Measurements from ENCODE around the gene TNFSF18.
"Not testable (repeated sequence)": the region's sequence is repeated elsewhere in the genome, so short reads cannot be mapped to it uniquely, and the experiment has no call there.

Gene TNFSF18

GRCh38 chr1:173050865-173051264 is at the start of gene TNFSF18:
Gene TNFSF18, minus strand, starts transcription at chr1:173050941. Its CDS starts 45 bp downstream, at chr1:173050896.
- no peak for DNase-seq

GRCh38 chr1:173099166-173099565 is 48.4 kb upstream of the TNFSF18 start:
- DNase-seq: no peak

GRCh38 chr1:173098117-173098516 is 47.4 kb upstream of the TNFSF18 start:
- DNase-seq: no peak

- DNase-seq: no peak
Observed at GRCh38 chr1:173097001-173097400, 46.3 kb upstream of the TNFSF18 start.

GRCh38 chr1:173095632-173096031 is 44.9 kb upstream of the TNFSF18 start:
- DNase-seq: no peak

- no peak for DNase-seq
Observed at GRCh38 chr1:173094541-173094940, 43.8 kb upstream of the TNFSF18 start.

- no peak for DNase-seq
Observed at GRCh38 chr1:173093691-173094445, 43.1 kb upstream of the TNFSF18 start.

- no peak for DNase-seq
Observed at GRCh38 chr1:173084292-173084691, 33.6 kb upstream of the TNFSF18 start.

- no peak for DNase-seq
Observed at GRCh38 chr1:173082913-173083312, 32.2 kb upstream of the TNFSF18 start.

- not testable (repeated sequence) for DNase-seq
Observed at GRCh38 chr1:173074217-173074616, 23.5 kb upstream of the TNFSF18 start.

- no peak for DNase-seq
Observed at GRCh38 chr1:173064011-173064410, 13.3 kb upstream of the TNFSF18 start.

- no peak for DNase-seq
Observed at GRCh38 chr1:173063171-173063570, 12.4 kb upstream of the TNFSF18 start.

GRCh38 chr1:173062150-173062938 is 11.6 kb upstream of the TNFSF18 start:
- no peak for DNase-seq

GRCh38 chr1:173058556-173058955 is 7.8 kb upstream of the TNFSF18 start:
- no peak for DNase-seq

- no peak for DNase-seq
Observed at GRCh38 chr1:173057984-173058383, 7.2 kb upstream of the TNFSF18 start.

- DNase-seq: no peak
Observed at GRCh38 chr1:173056365-173056764, 5.6 kb upstream of the TNFSF18 start.

- no peak for DNase-seq
Observed at GRCh38 chr1:173052681-173053196, 2.0 kb upstream of the TNFSF18 start.

GRCh38 chr1:173049322-173049633 is 1.5 kb downstream of the TNFSF18 start:
- no peak for DNase-seq

- no peak for DNase-seq
Observed at GRCh38 chr1:173048621-173049321, 2.0 kb downstream of the TNFSF18 start.

GRCh38 chr1:173044656-173045055 is 6.1 kb downstream of the TNFSF18 start:
- no peak for DNase-seq

GRCh38 chr1:173043253-173043652 is 7.5 kb downstream of the TNFSF18 start:
- DNase-seq: no peak

GRCh38 chr1:173042806-173043205 is 7.9 kb downstream of the TNFSF18 start:
- no peak for DNase-seq

- no peak for DNase-seq
Observed at GRCh38 chr1:173039626-173040025, 11.1 kb downstream of the TNFSF18 start.

Measured in stimulated activated CD4-positive, alpha-beta T cell treated with anti-CD3 and anti-CD28 coated beads, Interleukin-12 subunit alpha, Interleukin-12 subunit beta, amount 100 ng/mL, for 4 hours (primary cell).